Measurements from ENCODE around the gene AK8.

The AK8 gene

DNA sequence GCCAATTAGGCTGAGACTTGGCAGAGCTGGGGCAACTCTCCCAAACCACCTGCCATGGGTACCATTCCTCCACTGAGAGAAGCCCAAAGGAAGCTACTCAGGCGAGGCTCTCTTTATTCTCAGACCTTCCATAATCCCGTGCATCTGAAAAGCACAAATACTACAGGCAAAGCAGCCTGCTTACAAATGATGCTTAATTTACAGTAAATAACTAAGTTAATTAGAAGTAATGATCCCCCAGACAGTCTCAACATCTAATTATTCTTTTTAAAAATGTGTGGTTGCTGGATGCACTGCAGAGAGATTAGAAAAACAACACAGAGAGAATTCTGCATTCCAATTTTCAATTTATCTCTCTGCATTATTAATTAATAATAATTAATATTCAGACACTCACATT lies 53.1 kb downstream of the AK8 start:
- no peak for DNase-seq

DNA sequence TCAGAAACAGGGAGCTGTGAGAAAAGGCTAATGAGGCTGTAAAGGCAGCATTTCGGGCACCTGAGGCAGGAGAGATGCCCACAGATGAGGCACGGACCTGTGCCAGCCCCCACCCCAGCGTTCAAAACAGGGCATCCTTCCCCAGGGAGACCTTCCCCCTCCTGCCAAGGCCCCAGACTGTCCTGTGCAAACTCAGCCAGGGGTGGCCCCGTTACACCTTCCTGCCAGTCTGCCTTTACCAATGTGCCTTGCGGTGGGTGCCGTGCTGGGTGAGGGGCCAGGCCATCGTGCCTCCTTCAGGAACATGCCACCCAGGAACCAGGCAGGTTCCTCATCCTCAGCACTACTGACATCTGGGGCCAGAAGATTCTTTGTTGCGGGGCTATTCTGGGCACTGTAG lies 53.9 kb downstream of the AK8 start:
- DNase-seq = no peak

DNA sequence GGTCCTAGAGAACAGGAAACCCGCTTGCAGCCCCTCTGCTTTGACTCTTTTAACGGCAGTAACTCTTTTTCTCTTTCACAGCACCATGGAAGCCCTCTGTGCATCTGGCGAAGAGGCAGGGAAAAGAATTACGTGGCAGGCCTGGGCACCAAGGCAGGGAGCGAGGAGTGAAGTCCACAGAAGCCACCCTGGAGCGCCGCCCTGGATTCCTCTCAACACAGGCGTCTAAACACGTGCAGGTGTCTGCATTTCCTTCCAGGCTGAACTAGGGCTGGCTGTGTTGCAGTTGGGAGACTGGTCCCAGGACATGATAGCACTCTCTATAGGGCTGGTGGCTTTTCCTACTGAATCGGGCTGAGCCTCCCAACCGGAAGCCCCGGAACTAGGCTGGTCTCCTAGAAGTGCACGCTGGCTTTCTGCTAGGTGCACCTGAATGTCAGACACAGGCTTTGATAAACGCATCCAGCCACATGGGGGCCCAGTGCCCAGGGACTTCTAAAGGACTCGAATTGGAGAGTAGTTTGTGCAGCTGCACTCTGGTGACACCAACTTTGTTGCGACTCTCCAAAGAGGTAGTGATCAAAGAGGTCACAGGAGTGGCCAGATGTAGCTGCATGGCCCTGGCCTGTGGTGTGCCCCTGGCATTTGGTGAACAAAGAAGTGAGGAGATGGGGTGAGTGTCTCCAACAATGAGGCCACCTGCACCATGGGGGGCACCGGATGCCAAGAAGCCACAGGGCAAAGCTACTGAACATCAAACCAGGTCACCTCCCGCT lies 54.5 kb downstream of the AK8 start:
- no peak for DNase-seq

DNA sequence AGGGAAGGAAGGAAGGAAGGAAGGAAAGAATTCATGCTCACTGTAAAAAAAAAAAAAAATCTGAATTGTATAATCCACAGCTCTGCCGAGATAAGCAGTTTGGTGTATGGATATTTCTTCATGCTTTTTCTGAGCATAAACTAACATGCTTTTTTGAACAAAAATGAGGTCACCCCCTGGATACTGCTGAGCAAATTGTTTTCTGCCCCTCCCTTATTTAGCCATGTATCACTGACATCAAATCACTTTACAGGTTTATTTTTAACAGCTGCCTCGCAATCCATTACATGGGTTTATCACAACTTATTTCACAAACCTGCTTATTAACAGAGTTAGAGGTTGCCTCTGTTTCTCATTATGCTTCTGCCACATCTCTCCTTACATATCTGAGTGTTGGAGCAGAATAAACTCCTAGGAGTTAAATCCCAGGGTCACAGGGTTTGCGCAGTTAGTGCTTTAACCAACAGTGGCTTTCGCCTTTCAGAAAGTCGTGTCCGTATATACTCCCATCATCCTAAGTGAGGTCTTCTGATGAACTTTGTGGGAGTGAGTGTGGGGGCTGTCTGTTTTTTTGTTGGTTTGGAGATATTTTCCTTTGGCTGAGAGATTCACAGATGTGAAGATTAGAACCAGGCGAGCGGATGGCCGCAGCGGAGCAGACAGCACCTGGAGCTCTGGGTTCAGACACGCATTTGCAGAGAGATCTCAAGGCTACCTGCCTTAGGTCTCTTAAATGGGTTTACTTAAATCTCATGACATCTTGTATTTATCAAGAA lies 57.7 kb downstream of the AK8 start:
- no peak for DNase-seq

DNA sequence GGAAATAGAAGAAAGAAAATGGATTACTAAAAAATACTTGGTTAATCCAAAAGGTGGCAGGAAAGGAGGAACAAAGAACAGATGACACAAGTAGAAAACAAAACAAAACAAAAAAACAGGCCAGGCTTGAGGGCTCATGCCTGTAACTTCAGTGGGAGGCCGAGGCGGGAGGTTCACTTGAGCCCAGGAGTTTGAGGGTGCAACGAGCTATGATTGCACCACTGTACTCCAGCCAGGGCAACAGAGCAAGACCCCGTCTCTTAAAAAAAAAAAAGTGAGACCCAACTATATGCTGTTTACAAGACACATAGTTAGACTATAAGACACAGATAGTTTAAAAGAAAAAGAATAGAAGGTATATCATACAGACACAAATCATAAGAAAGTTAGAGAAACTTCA lies 59.5 kb downstream of the AK8 start:
- DNase-seq = no peak

DNA sequence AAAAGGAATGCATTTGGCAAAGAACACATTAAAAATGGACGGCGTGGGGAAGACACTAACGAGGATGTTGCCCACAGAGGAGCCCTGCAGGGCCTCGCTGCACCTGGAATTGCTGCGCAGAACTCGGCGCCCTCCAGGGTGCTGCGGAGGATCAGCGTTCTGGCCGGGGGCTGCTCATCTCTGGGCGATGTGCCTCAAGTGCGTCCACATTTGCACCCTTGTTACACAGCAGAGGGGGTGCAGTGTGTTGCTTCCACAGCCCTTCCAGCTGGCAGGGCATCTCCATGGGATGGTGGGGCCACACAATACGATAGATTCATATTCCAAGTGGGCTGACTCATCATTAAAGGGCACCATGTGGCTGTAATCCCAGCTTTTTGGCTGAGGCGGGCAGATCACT lies 63.1 kb downstream of the AK8 start:
- DNase-seq = no peak

DNA sequence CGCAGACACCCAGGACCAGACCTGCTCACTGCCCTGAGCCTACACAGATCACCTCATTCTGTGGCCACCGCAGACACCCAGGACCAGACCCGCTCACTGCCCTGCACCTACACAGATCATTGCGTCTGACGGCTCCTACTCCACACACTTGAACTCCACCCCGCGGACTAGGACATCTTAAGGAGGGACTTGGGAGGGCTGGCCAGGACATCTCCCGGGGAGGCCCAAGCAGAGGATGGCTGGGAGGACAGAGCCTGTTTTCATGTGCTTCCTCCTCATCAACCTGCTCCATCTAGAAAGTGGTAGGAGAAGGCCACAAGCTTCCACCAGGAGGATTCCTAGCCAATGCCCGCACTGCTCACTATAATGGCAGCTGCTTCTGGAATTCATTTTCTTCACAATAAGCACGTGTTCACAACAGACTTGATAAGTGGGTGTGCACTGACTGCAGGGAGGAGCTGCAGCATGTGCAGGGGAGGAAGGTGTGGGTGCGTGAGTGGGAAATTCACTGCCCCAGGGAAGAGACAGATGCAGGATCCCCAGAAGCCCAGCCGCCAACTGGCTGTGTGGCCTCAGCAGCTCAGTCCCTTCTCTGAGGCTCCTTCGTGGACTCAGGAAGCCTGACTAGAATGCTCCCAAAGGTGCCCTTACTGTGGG lies 64.8 kb downstream of the AK8 start:
- DNase-seq = no peak

DNA sequence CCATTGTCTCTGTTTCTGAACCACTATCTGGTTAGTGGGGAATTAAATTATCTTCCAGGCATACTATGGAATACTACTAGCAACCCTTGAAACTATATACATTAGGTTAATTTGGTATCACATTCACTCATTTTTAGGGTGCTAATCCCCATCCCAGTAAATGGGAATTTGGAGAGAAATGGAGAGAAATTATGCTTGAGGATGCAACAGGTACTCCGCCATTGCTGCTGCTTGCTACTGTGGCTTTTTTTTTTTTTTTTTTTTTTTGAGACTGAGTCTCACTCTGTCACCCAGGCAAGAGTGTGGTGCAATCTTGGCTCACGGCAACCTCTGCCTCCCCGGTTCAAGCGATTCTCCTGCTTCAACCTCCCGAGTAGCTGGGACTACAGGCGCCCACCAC lies 66.1 kb downstream of the AK8 start:
- DNase-seq = no peak

DNA sequence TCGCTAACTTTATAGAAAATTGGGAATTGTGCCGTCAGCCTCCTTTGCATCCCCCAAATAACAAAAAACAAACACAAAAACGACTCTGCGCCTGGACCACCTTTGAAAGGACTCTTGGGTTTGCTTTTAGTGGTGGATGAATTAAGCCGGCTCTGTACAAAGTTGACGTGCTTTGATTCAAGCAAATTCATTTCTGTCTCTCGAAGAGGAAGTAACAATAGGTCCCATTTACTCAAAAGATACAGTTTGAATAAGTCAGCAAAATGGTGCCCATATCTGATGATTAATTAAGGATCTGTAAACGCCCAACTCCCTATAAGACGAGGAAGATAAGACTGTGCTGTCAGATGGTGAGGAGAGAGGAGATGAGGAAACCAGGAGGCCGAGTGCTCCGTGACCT lies 67.8 kb downstream of the AK8 start:
- no peak for DNase-seq

DNA sequence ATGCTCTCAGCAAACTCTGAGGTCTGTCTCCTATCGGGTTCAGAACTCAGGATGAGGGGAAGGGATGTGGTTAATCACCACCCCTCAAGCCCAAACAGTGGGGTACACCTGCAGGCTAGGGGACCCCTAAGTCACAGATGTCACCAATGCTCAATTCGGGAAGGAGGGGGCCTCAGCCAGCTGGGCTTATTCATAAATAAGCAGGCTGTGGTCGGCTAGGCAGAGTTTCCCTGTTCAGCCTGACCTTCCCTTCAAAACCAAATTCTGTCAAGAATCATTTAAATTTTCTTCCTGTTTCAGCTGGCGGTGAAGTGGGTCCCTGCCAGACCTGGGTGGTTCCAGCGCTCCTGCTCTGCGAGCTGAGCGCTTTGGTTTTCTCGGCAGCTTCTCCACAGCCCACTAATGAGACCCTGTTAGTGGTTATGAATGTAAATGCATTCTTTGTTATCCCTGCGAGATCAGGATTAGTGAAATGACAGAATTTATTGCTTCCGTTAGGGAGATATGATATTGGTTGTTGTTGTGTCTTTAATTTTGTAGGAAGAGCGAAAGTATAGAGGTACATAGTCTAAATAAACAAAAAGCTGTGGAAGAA lies 68.3 kb downstream of the AK8 start:
- DNase-seq = no peak

DNA sequence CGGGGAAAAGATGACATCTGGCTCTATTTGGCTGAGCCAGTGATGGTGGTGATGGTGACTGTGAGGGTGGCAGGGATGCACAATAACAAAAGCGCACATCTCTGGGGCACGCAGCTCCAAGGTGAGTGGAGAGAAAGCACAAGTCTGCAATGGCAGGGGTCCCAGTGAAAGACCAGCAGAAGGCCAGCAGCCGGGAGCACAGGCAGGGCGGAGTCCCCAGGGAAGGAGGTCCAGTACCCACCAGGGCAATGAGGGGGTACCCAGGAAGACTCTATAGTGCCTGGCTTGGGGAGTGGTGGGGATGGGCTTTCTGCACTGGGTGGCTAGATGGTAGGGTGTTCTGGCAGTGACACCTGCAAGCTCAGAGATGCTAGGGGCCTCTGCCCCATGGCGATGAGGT lies 69.4 kb downstream of the AK8 start:
- DNase-seq = no peak

DNA sequence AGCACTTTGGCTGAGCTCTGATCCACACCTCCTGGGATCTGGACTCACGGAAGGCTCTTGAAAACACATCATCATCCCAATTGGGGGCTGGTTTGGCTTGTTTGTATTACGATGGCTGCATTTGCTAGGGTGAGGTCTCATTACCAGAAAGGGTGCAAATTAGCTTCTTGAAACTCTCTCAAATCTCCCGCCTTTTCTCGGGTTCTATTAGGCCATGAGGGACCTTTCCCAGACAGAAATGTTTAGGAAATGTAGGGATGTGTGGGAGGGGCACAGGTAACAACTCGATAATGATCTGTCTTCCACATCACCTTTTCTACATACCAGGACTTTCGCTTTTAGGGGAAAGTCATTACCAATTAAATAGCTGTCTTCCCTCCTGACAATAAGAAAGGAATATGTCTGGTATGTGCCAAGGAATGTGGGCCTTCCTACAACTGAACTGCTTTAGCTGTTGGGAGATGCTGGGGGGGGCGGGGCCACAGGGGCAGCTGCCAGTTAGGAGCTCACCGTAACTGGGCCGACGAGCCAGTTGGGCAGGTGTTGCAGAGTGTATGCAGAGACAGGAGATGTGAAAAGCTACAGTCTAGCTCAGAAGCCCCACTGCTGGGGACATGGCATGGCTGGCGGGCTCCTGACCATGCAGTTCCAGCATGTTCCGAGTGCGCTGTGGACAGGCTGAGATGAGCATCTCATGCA lies 71.2 kb downstream of the AK8 start:
- no peak for DNase-seq

DNA sequence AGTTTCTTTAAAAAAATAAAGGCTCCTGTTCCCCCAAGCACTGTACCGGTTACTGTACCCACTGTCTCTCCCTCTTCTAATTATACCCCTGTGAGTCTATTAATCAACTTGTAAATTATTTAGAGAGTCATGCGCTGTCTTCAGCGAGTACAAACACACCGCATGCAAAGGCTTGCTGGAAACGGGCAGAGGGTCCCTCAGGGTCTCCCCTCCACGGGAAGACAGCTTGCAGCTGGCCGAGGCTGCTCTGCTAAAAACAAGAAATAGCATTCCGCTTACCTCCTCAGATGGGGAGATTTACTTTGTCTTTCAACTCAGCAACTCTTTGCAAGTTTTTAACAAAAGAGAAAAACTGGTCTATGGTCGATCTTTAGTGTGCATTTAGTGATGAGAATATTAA lies 71.8 kb downstream of the AK8 start:
- no peak for DNase-seq

DNA sequence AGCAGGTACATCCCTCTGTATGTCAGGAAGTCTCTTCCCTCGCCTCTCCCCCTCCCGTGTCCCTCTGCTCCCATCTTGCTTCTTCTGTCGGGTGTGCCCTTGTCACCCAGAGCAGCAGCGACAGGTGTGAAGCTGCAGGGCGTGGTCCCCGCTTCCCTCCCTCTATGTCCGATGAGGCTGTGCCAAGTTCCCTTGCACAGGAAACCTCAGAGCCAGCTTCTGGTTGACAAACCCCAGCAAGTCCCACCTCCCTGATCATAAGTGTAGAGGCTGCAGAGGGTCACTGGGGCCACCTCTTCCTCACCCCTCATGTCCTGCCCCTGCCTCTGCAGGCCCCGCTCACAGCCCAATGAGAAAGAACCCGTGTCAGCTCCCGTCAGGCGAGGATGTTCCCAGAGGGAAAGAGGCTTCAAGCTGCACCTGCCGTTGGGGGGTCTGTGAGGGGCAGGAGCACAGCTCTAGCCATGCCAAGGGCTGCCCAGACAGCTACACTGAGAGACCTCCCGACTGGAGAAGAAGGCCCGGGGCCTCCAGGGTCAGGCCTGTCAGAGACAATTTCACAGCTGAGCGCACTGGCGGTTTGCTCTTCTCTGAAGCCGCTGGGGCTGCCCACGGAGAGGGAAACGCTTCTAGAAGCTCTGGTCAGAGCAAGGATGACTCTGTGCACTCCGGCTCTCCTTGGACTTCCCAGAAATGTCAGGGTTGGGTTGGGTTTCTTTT lies 73.3 kb downstream of the AK8 start:
- no peak for DNase-seq

DNA sequence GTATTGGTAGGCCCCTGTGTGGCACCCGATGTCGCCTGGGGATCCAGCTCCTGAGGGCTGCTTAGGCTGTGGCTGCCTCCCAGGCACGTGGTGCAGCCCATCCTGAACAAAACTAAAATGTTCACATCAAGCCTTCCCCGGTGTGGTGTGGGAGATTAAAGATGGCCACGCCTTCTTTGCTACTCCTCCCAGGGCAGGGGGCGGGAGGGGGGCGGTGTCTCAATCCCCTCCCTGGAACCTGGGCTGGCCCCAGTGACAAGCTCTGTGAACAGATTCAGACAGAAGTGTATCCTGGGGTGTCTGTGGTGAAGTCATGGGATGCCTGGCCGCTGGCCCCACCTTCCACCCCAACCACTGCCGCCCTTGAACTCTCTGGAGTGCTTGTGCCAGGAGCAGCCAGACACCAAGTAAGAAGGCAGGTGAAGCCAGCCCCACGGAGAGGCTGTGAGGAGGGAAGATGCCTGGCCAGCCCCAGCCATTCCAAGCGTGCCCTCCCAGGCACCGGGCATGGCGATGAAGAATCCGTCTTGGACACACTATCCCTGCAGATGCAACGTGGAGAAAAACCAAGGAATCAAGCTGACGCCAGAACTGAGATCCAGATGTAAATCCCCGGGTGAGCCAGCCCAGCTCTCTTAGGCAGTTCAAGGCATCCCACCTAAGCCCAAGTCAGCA lies 75.8 kb downstream of the AK8 start:
- no peak for DNase-seq

DNA sequence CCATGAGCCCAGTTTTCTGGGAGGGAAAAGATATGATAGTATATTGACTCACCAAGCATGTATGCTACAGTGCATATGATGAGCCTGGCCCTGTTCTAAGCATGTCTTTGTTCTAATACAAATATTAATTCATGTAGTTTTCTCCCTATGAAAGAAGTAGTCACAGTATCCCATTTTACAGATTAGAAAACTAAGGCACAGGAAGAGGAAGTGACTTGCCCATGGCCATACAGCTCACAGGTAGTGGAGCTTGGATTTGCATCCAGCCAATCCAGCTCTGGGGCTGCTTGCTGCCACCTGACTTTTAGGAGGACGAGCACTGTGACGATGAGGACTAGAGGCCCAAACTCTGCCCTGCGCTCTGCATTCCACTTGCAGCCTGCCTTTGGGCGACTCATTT lies 76.4 kb downstream of the AK8 start:
- no peak for DNase-seq

DNA sequence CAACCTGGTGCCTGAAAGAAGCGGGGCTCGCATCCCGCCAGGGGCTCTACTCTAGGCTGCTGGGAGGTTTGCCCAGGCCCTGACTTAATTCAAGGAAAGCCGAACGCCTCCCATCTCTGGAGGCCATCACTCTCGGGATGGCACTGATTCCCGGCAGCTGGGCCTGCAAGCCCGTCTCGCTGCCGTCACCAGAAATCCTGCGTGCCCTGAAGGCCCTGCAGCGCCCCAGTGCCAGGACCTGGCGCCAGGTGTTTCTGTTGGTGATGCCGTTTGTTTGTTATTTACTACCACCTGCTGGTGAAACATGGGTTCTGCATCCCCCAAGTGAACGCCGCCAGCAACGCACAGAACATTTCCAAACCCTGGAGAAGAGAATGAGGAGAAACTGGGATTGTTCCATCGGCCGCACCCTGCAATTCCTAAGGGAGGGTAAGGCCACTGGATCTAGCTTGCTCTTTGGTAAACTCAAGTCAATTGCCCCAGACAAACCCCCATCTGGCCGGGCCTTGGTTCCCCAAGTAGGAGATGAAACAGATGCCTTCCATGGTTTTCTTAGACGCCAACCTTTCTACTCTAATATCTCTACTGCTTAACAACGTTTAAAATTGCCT lies 77.9 kb downstream of the AK8 start:
- peak in 3 of 4 experiments; percentile 28 to 50 (median 32) for DNase-seq

DNA sequence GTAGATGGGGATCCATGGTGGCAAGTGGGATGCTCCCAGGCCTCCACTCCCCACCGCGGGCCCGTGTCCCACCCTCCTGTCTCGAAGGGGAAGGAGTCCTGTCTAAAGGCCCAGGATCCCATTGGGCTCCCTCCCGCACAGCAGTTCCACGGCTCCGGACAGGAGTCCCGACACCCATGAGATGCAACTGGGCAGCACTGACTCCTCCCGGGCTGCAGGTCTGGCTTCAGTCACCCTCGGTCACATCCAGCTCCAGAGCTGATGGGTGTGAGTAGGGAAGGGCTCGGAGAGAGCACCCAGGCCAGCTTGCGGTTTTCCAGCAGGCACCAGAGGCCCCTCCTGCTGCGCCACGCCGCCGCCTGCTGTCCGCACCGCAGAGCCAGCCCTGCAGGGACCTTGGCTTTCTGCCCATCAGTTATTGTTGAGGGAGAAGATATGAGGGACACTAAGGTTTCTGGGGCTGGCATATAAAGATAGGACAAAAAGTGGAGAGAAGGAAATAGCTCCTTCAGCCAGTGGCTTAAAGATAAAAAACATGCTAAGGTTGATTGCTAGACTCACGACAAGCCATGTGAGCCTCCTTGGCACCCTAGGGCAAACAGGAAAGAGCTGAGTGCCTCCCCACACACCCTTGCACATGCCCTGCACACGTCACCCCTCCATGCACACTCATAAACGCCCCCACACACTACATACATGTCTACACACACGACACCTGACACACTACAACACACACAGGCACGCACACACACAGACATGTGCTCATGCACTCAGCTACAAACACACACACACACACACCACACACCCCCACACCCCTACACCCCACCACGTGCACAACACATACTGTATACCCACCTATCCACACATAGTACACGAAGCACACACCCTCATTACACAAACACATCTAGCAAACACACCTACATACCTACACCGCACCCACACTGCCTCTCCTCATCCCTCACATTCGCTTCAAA lies 79.0 kb downstream of the AK8 start:
- no peak for DNase-seq

DNA sequence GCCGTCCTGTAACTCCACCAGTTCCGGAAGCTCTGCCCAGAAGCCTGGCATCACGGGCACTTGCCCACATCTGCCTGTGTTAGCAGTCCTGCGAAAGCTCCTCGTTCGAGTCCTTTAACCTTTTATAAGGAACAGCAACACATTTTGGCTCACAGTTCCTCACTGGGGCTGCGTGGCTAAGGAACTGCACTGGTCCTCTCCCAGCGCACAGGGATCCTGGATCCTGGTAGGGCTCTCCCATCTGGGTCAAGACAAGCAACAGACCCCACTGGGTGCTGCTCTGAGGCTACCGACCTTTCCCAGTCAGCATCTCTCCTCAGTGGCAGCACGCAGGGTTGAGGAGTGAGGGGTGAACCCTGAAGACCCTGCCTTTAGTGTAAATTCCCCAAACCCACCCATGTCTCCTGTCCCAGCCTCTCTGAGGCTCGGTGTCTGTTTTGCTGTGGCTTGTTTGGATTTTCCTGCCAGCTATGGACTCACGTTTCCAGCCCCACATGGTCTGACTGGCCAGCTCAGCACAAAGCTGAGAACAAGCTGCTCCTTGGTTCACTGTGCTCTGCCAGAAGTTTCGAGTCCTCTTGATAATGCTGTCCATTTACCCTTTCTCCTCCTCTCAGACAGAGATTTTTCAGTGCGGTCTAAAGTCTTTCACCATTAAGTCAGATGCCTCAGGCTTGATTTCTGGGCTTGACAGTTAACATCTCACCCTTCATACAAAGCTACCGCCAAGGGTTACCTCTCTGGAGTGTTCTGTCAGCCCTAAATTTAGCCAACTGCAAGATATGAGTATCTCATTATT lies 80.0 kb downstream of the AK8 start:
- no peak for DNase-seq
